HepG2 (cell line): ENCODE results near the gene SRP14. TPM values are rescaled to one million over a fixed set of nuclear protein-coding genes. Genes with fewer than 3 reads are reported as not detected.
A peak's percentile ranks its signal among the peaks of the same experiment; 100 is the strongest.

ENCODE experiments used
- CBX5 ChIP-seq: sonication (generic); formaldehyde crosslinking; IDR thresholded peaks from 2 replicates; pipeline ENCODE4 v1.4.0; 2020; ENCODE audit warnings: missing genetic modification reagents, borderline replicate concordance
- HNRNPK ChIP-seq: fragments of 200-400 bp; formaldehyde crosslinking; IDR thresholded peaks from 2 replicates; pipeline ENCODE4 v1.6.1; 2018; ENCODE audit warnings: low read length, low read depth, moderate library complexity, mild to moderate bottlenecking; ENCODE audit not compliant: poor library complexity, severe bottlenecking
- KLF13 ChIP-seq: sonication (generic); formaldehyde crosslinking; IDR thresholded peaks from 2 replicates; pipeline ENCODE4 v1.4.0; 2020; ENCODE audit warnings: mild to moderate bottlenecking, missing genetic modification reagents
- SMAD1 ChIP-seq: sonication (generic); formaldehyde crosslinking; IDR thresholded peaks from 2 replicates; pipeline ENCODE4 v1.4.0; 2020; ENCODE audit warnings: missing genetic modification reagents, low read depth, mild to moderate bottlenecking, borderline replicate concordance
- SP140L ChIP-seq: sonication (generic); formaldehyde crosslinking; IDR thresholded peaks from 2 replicates; pipeline ENCODE4 v1.4.0; 2020; ENCODE audit warnings: missing genetic modification reagents, borderline replicate concordance
- ZBTB39 ChIP-seq: sonication (generic); formaldehyde crosslinking; IDR thresholded peaks from 2 replicates; pipeline ENCODE4 v1.5.0; 2020; ENCODE audit warnings: missing genetic modification reagents
- ZFP82 ChIP-seq: sonication (generic); formaldehyde crosslinking; IDR thresholded peaks from 2 replicates; pipeline ENCODE4 v1.5.1; 2020; ENCODE audit warnings: mild to moderate bottlenecking, missing genetic modification reagents, borderline replicate concordance
- ZNF101 ChIP-seq: sonication (generic); formaldehyde crosslinking; IDR thresholded peaks from 2 replicates; pipeline ENCODE4 v1.4.0; 2020; ENCODE audit warnings: mild to moderate bottlenecking, low read depth, missing genetic modification reagents, borderline replicate concordance
- ZNF264 ChIP-seq: sonication (generic); formaldehyde crosslinking; IDR thresholded peaks from 2 replicates; pipeline ENCODE4 v1.4.0; 2020; ENCODE audit warnings: missing genetic modification reagents
- polyA plus RNA-seq, 8 experiments: library from polyadenylated mRNA; depleted of rRNA in 3 of 8; stranded (reverse) in 7 of 8; unstranded in 1 of 8; fragments of >200 nt; fragmentation: Illumina TruSeq in 4 of 8; extraction: Trizol in 4 of 8; gene quantifications; 2 replicates each; pipeline versions ENCODE4 v1.2.1 to v1.2.3, GENCODE V29; 2011 to 2016; ENCODE audit warnings: low read depth in 4 of 8, missing spikeins in 1 of 8, mixed read lengths in 1 of 8; ENCODE audit not compliant: insufficient read depth in 1 of 8
- total RNA-seq, 5 experiments: library from RNA; depleted of rRNA; stranded (reverse); fragments of >200 nt; fragmentation: Illumina TruSeq; extraction: Trizol; gene quantifications; 2 replicates each; pipeline ENCODE4 v1.2.3, GENCODE V29; 2016; ENCODE audit warnings: low read depth in 1 of 5
- TF ChIP-seq, protein P1 (sequence below): IDR thresholded peaks from 2 replicates; pipeline ENCODE4 v1.6.1; 2016; ENCODE audit warnings: low read depth, missing genetic modification reagents, missing compliant biosample characterization
- TF ChIP-seq, protein P2 (sequence below): sonication (generic); formaldehyde crosslinking; IDR thresholded peaks from 2 replicates; pipeline ENCODE4 v1.4.0; 2020; ENCODE audit warnings: missing genetic modification reagents
- TF ChIP-seq, protein P3 (sequence below): IDR thresholded peaks from 2 replicates; pipeline ENCODE4 v1.6.1; 2012; ENCODE audit warnings: low read length, improper control_type of control experiment

The SRP14 gene
- total and polyA plus RNA-seq, 2 of the 13 experiments (the other 11 are each of a cell fraction or from before 2014, with no cell fraction given), result 208 to 356 TPM

GRCh38 chr15:40069178-40070165, 30.5 kb upstream of the SRP14 start (continued):
- TF ChIP-seq, protein P1, sequence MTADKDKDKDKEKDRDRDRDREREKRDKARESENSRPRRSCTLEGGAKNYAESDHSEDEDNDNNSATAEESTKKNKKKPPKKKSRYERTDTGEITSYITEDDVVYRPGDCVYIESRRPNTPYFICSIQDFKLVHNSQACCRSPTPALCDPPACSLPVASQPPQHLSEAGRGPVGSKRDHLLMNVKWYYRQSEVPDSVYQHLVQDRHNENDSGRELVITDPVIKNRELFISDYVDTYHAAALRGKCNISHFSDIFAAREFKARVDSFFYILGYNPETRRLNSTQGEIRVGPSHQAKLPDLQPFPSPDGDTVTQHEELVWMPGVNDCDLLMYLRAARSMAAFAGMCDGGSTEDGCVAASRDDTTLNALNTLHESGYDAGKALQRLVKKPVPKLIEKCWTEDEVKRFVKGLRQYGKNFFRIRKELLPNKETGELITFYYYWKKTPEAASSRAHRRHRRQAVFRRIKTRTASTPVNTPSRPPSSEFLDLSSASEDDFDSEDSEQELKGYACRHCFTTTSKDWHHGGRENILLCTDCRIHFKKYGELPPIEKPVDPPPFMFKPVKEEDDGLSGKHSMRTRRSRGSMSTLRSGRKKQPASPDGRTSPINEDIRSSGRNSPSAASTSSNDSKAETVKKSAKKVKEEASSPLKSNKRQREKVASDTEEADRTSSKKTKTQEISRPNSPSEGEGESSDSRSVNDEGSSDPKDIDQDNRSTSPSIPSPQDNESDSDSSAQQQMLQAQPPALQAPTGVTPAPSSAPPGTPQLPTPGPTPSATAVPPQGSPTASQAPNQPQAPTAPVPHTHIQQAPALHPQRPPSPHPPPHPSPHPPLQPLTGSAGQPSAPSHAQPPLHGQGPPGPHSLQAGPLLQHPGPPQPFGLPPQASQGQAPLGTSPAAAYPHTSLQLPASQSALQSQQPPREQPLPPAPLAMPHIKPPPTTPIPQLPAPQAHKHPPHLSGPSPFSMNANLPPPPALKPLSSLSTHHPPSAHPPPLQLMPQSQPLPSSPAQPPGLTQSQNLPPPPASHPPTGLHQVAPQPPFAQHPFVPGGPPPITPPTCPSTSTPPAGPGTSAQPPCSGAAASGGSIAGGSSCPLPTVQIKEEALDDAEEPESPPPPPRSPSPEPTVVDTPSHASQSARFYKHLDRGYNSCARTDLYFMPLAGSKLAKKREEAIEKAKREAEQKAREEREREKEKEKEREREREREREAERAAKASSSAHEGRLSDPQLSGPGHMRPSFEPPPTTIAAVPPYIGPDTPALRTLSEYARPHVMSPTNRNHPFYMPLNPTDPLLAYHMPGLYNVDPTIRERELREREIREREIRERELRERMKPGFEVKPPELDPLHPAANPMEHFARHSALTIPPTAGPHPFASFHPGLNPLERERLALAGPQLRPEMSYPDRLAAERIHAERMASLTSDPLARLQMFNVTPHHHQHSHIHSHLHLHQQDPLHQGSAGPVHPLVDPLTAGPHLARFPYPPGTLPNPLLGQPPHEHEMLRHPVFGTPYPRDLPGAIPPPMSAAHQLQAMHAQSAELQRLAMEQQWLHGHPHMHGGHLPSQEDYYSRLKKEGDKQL (CRISPR knock-in tag), result no peak
- no peak for TF ChIP-seq HNRNPK
- TF ChIP-seq ZFP82 (CRISPR knock-in tag), result no peak
- TF ChIP-seq SMAD1 (CRISPR knock-in tag), result no peak
- TF ChIP-seq ZNF101 (CRISPR knock-in tag), result no peak
- TF ChIP-seq, protein P2, sequence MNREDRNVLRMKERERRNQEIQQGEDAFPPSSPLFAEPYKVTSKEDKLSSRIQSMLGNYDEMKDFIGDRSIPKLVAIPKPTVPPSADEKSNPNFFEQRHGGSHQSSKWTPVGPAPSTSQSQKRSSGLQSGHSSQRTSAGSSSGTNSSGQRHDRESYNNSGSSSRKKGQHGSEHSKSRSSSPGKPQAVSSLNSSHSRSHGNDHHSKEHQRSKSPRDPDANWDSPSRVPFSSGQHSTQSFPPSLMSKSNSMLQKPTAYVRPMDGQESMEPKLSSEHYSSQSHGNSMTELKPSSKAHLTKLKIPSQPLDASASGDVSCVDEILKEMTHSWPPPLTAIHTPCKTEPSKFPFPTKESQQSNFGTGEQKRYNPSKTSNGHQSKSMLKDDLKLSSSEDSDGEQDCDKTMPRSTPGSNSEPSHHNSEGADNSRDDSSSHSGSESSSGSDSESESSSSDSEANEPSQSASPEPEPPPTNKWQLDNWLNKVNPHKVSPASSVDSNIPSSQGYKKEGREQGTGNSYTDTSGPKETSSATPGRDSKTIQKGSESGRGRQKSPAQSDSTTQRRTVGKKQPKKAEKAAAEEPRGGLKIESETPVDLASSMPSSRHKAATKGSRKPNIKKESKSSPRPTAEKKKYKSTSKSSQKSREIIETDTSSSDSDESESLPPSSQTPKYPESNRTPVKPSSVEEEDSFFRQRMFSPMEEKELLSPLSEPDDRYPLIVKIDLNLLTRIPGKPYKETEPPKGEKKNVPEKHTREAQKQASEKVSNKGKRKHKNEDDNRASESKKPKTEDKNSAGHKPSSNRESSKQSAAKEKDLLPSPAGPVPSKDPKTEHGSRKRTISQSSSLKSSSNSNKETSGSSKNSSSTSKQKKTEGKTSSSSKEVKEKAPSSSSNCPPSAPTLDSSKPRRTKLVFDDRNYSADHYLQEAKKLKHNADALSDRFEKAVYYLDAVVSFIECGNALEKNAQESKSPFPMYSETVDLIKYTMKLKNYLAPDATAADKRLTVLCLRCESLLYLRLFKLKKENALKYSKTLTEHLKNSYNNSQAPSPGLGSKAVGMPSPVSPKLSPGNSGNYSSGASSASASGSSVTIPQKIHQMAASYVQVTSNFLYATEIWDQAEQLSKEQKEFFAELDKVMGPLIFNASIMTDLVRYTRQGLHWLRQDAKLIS (CRISPR knock-in tag), result no peak
- TF ChIP-seq ZNF264 (CRISPR knock-in tag), result no peak; the same call in 1 of the 2 replicates
- TF ChIP-seq SP140L, result no peak
- no peak for TF ChIP-seq KLF13 (CRISPR knock-in tag)
- TF ChIP-seq, protein P3, sequence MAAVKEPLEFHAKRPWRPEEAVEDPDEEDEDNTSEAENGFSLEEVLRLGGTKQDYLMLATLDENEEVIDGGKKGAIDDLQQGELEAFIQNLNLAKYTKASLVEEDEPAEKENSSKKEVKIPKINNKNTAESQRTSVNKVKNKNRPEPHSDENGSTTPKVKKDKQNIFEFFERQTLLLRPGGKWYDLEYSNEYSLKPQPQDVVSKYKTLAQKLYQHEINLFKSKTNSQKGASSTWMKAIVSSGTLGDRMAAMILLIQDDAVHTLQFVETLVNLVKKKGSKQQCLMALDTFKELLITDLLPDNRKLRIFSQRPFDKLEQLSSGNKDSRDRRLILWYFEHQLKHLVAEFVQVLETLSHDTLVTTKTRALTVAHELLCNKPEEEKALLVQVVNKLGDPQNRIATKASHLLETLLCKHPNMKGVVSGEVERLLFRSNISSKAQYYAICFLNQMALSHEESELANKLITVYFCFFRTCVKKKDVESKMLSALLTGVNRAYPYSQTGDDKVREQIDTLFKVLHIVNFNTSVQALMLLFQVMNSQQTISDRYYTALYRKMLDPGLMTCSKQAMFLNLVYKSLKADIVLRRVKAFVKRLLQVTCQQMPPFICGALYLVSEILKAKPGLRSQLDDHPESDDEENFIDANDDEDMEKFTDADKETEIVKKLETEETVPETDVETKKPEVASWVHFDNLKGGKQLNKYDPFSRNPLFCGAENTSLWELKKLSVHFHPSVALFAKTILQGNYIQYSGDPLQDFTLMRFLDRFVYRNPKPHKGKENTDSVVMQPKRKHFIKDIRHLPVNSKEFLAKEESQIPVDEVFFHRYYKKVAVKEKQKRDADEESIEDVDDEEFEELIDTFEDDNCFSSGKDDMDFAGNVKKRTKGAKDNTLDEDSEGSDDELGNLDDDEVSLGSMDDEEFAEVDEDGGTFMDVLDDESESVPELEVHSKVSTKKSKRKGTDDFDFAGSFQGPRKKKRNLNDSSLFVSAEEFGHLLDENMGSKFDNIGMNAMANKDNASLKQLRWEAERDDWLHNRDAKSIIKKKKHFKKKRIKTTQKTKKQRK, result no peak
- TF ChIP-seq CBX5 (CRISPR knock-in tag), result peak; percentile 39; the same call in 1 of the 2 replicates
- no peak for TF ChIP-seq ZBTB39 (CRISPR knock-in tag)
